Measurements from ENCODE around the gene DLL4. TPM values are rescaled to one million over a fixed set of nuclear protein-coding genes. Genes with fewer than 3 reads are reported as not detected.
A peak's percentile ranks its signal among the peaks of the same experiment; 100 is the strongest.

The DLL4 gene
- total RNA-seq, 2 donors from 2014 or later, result 0.20 to 0.64 TPM

DNA sequence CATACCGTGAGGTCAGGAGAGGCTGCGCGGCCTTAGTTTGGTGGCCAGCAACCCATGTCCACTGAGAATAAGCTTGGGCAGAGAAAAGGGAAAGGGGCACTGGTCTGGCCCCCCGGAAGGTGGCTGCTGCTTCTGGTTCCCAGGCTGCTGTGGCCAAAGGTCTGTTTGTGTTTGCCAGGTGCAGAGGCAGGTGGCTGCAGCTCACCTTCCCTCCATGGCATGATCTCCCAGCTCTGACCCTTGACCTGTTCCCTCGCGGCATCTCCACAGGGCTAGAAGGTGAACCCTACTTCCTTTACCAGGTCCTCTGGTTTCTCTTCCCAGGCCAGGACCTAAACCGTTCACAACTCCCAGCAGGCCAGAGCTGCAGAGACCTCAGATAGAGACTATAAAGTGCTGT lies 21.0 kb upstream of the DLL4 start:
- no peak overlapping the region for H3K4me3 Mint-ChIP-seq
- peaks cover 19% of the 10 kb centered on the region for H3K36me3 Mint-ChIP-seq (ENCODE audit: low read depth)
- H3K27ac ChIP-seq (ENCODE audit: low read depth, low read length), result no peak overlapping the region
- peaks cover 5% of the 10 kb centered on the region for H3K4me1 ChIP-seq (ENCODE audit: control insufficient read depth, insufficient read depth, low read length)
- H3K4me3 ChIP-seq (ENCODE audit: low read length), result no peak overlapping the region
- peak; percentile 25 for DNase-seq
- H3K9ac ChIP-seq (ENCODE audit: extremely low read depth, low read length, poor library complexity, severe bottlenecking), result no peak overlapping the region
- TF ChIP-seq, protein P1, sequence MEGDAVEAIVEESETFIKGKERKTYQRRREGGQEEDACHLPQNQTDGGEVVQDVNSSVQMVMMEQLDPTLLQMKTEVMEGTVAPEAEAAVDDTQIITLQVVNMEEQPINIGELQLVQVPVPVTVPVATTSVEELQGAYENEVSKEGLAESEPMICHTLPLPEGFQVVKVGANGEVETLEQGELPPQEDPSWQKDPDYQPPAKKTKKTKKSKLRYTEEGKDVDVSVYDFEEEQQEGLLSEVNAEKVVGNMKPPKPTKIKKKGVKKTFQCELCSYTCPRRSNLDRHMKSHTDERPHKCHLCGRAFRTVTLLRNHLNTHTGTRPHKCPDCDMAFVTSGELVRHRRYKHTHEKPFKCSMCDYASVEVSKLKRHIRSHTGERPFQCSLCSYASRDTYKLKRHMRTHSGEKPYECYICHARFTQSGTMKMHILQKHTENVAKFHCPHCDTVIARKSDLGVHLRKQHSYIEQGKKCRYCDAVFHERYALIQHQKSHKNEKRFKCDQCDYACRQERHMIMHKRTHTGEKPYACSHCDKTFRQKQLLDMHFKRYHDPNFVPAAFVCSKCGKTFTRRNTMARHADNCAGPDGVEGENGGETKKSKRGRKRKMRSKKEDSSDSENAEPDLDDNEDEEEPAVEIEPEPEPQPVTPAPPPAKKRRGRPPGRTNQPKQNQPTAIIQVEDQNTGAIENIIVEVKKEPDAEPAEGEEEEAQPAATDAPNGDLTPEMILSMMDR (conservative IDR thresholded peaks at IDR 0.05), result no peak
- no peak overlapping the region for H3K27ac Mint-ChIP-seq
- H3K9me3 Mint-ChIP-seq, result no peaks in the 10 kb centered on the region
- peaks cover 26% of the 10 kb centered on the region for H3K36me3 ChIP-seq (ENCODE audit: control insufficient read depth, insufficient read depth, low read length)
- H3K27me3 Mint-ChIP-seq (ENCODE audit: insufficient read depth), result no peaks in the 10 kb centered on the region
- no peaks in the 10 kb centered on the region for H3K27me3 ChIP-seq (ENCODE audit: control insufficient read depth, insufficient read depth, low read length, poor library complexity, severe bottlenecking)
- H3K4me1 Mint-ChIP-seq, result peaks cover 9% of the 10 kb centered on the region
- H3K9me3 ChIP-seq (ENCODE audit: control insufficient read depth, low read length), result no peaks in the 10 kb centered on the region
- WGBS, 2 experiments (ENCODE audit: insufficient coverage in 1 of 2, insufficient read length in 1 of 2), result 91 to 97% methylated on average over 5 to 7 of the region's 7 CpGs

DNA sequence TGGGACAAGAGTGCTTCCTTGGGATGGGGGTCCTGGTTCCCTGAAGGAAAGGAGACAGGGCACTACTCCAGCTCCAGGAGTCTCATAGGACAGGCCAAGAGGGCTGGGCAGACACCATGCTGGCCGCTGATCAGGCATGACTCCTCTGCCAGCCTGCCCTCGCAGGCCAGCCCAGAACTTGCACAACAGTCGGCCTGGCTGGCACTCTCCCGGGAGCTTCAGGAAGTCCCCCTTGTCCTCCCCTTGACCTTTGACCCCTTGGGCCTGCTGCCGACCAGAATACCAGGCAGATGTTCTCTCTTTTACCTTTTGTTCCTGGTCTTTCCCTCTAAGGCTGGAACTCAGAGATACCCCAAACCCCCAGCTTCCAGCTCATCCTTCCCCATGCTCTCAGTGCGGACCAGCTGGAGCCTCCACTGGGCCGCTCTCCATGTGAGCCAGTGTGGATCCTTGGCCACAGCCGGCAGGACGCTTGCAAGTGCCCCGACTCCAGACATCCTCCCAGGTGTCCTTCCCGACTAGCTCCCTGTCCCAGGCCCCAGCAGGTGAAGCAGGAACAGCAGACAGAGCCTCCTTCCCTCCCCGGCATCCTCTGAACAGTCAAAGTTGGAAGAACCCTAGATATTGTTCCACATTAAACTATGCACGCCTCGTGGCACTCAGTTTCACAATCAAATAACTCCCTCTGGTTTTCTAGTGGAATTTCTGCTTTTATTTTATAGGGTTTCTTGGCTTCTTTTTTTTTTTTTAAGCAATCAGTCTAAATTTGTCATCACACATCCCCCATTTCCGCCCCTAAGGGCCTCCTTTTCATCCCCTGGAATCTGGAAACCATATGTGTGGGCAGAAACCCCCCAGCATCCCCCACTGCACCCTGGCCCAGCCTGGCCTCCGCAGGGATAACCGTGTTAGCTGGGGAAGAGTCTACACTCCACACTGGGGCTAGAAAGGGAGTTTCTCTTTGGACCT lies 19.2 kb upstream of the DLL4 start:
- Histone ChIP-seq H3K36me3 (ENCODE audit: control insufficient read depth, insufficient read depth, low read length) (peaks cover 10% of the 10 kb centered on the region), H3K9ac (ENCODE audit: extremely low read depth, low read length, poor library complexity, severe bottlenecking) (no peak overlapping the region), H3K9me3 (ENCODE audit: control insufficient read depth, low read length) (no peaks in the 10 kb centered on the region), H3K27ac (ENCODE audit: low read depth, low read length) (no peak overlapping the region), H3K4me1 (ENCODE audit: control insufficient read depth, insufficient read depth, low read length) (peaks cover 5% of the 10 kb centered on the region), H3K4me3 (ENCODE audit: low read length) (no peak overlapping the region), H3K27me3 (ENCODE audit: control insufficient read depth, insufficient read depth, low read length, poor library complexity, severe bottlenecking) (no peaks in the 10 kb centered on the region)
- Mint-ChIP-seq H3K4me3 (no peak overlapping the region), H3K9me3 (no peaks in the 10 kb centered on the region), H3K27me3 (ENCODE audit: insufficient read depth) (no peaks in the 10 kb centered on the region), H3K27ac (no peak overlapping the region), H3K4me1 (peaks cover 9% of the 10 kb centered on the region), H3K36me3 (ENCODE audit: low read depth) (peaks cover 4% of the 10 kb centered on the region)
- no peak for DNase-seq
- 80 to 89% methylated on average over 8 to 17 of the region's 17 CpGs for WGBS, 2 experiments (ENCODE audit: insufficient coverage in 1 of 2, insufficient read length in 1 of 2)
- TF ChIP-seq, protein P1 (conservative IDR thresholded peaks at IDR 0.05), result no peak

DNA sequence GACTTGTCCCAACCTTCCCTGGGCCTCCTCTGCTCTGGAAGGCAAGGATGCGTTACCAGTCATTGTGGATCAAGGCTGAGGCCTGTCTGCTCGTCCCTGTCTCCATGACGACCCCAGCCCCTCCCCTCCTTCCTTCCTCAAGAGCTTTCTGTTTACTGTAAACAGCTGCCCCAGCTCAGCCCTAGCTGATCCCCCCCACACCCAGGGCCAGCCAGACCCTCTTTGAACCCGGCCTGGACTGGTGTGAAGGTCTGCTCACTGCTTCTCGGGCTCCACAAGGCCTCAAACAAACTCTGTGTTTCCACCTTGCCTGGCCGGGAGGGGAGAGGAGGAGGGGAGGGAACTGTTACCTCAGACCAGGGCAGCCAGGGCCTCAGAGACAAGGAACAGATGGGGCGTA lies 18.0 kb upstream of the DLL4 start:
- no peak overlapping the region for H3K4me3 Mint-ChIP-seq
- DNase-seq, result peak; percentile 87
- no peaks in the 10 kb centered on the region for H3K36me3 ChIP-seq (ENCODE audit: control insufficient read depth, insufficient read depth, low read length)
- 61 to 70% methylated on average over 2 to 7 of the region's 7 CpGs for WGBS, 2 experiments (ENCODE audit: insufficient coverage in 1 of 2, insufficient read length in 1 of 2)
- H3K4me3 ChIP-seq (ENCODE audit: low read length), result no peak overlapping the region
- no peaks in the 10 kb centered on the region for H3K27me3 ChIP-seq (ENCODE audit: control insufficient read depth, insufficient read depth, low read length, poor library complexity, severe bottlenecking)
- H3K9ac ChIP-seq (ENCODE audit: extremely low read depth, low read length, poor library complexity, severe bottlenecking), result peak overlapping the region; percentile 35
- peaks cover 9% of the 10 kb centered on the region for H3K4me1 Mint-ChIP-seq
- no peak overlapping the region for H3K27ac ChIP-seq (ENCODE audit: low read depth, low read length)
- no peaks in the 10 kb centered on the region for H3K9me3 ChIP-seq (ENCODE audit: control insufficient read depth, low read length)
- H3K27me3 Mint-ChIP-seq (ENCODE audit: insufficient read depth), result peaks cover 5% of the 10 kb centered on the region
- no peaks in the 10 kb centered on the region for H3K9me3 Mint-ChIP-seq
- no peaks in the 10 kb centered on the region for H3K36me3 Mint-ChIP-seq (ENCODE audit: low read depth)
- peak overlapping the region; percentile 90 for H3K27ac Mint-ChIP-seq
- H3K4me1 ChIP-seq (ENCODE audit: control insufficient read depth, insufficient read depth, low read length), result peaks cover 5% of the 10 kb centered on the region
- TF ChIP-seq, protein P1 (conservative IDR thresholded peaks at IDR 0.05), result no peak
